A549 (cell line): ENCODE results near the gene FAAP24.

ENCODE experiments used
- CTCF ChIP-seq: fragments of >200 bp; sonication (Bioruptor Twin); formaldehyde crosslinking; IDR thresholded peaks from 3 replicates; pipeline ENCODE4 v1.5.1; 2016
- POLR2A ChIP-seq: IDR thresholded peaks from 2 replicates; pipeline ENCODE4 v1.6.1; 2012; ENCODE audit warnings: mild to moderate bottlenecking, low read length

- no peak for TF ChIP-seq POLR2A
- TF ChIP-seq CTCF: no peak
Measured at GRCh38 chr19:32935629-32936028, 36.4 kb upstream of the FAAP24 start.
